WTC11 (cell line): ENCODE results near the gene BOD1. TPM values are rescaled to one million over a fixed set of nuclear protein-coding genes. Genes with fewer than 3 reads are reported as not detected.
"Not testable (repeated sequence)": the region's sequence is repeated elsewhere in the genome, so short reads cannot be mapped to it uniquely, and the experiment has no call there.

Experiments used
- ATAC-seq: fragments of 200-7000 bp; cut with Tn5 transposase; 2 replicates; pipeline ENCODE4 v1.10.0; 2021; ENCODE audit warnings: mild to moderate bottlenecking, moderate library complexity
- CTCF ChIA-PET: fragments of 300-600 bp; sonication (Branson Sonifier 250); formaldehyde crosslinking; loops from one replicate; lab custom pipeline; 2021; ENCODE audit warnings: antibody characterized with exemption; lab: Charles Lee
- POLR2A ChIA-PET: fragments of 350-600 bp; sonication (Branson Sonifier 250); formaldehyde crosslinking; loops from one replicate; lab custom pipeline; 2021; ENCODE audit warnings: antibody characterized with exemption; lab: Charles Lee
- DNase-seq: peaks from one replicate; pipeline ENCODE4 v3.0.0; 2021; ENCODE audit warnings: low spot score
- H3K27ac Mint-ChIP-seq: 2 replicates; pipeline ENCODE4 v1.8.0; 2021; ENCODE audit warnings: mixed read lengths
- H3K27me3 Mint-ChIP-seq: 2 replicates; pipeline ENCODE4 v1.8.0; 2021; ENCODE audit warnings: low read depth, mild to moderate bottlenecking, moderate library complexity, mixed read lengths
- H3K36me3 Mint-ChIP-seq: 2 replicates; pipeline ENCODE4 v1.8.0; 2021; ENCODE audit warnings: mixed read lengths
- H3K4me1 Mint-ChIP-seq: 2 replicates; pipeline ENCODE4 v1.8.0; 2022; ENCODE audit warnings: mixed read lengths
- H3K4me3 Mint-ChIP-seq: 2 replicates; pipeline ENCODE4 v1.8.0; 2021; ENCODE audit warnings: mild to moderate bottlenecking, moderate library complexity, mixed read lengths
- H3K9me3 Mint-ChIP-seq: 2 replicates; pipeline ENCODE4 v1.8.0; 2021; ENCODE audit warnings: mixed read lengths
- ARID4B ChIP-seq: sonication (generic); formaldehyde crosslinking; IDR thresholded peaks from 2 replicates; pipeline ENCODE4 v1.8.0; 2023; ENCODE audit warnings: missing genetic modification reagents, mild to moderate bottlenecking, borderline replicate concordance
- ATF1 ChIP-seq: sonication (generic); formaldehyde crosslinking; IDR thresholded peaks from 2 replicates; pipeline ENCODE4 v1.8.1; 2023; ENCODE audit warnings: mild to moderate bottlenecking, moderate library complexity, missing genetic modification reagents
- ATF3 ChIP-seq: sonication (generic); formaldehyde crosslinking; conservative IDR thresholded peaks from 2 replicates; pipeline ENCODE4 v1.8.1; 2022; ENCODE audit warnings: mild to moderate bottlenecking, missing genetic modification reagents
- ELF4 ChIP-seq: sonication (generic); formaldehyde crosslinking; IDR thresholded peaks from 2 replicates; pipeline ENCODE4 v1.8.1; 2022; ENCODE audit warnings: low read depth, mild to moderate bottlenecking, moderate library complexity, missing genetic modification reagents
- FOXP1 ChIP-seq: sonication (generic); formaldehyde crosslinking; IDR thresholded peaks from 2 replicates; pipeline ENCODE4 v1.8.0; 2022; ENCODE audit warnings: missing genetic modification reagents, mild to moderate bottlenecking, moderate library complexity, borderline replicate concordance
- NFATC4 ChIP-seq: fragments of 250-450 bp; sonication (Bioruptor Pico); IDR thresholded peaks from 2 replicates; pipeline ENCODE4 v1.9.0; 2021; ENCODE audit warnings: mild to moderate bottlenecking
- NR1H2 ChIP-seq: sonication (generic); formaldehyde crosslinking; IDR thresholded peaks from 2 replicates; pipeline ENCODE4 v1.9.0; 2021; ENCODE audit warnings: mild to moderate bottlenecking, moderate library complexity, missing genetic modification reagents
- NR2C2 ChIP-seq: sonication (generic); formaldehyde crosslinking; IDR thresholded peaks from 2 replicates; pipeline ENCODE4 v1.8.0; 2022; ENCODE audit warnings: mild to moderate bottlenecking, missing genetic modification reagents
- PRRX2 ChIP-seq: fragments of 250-450 bp; sonication (Bioruptor Pico); IDR thresholded peaks from 2 replicates; pipeline ENCODE4 v1.8.0; 2021; ENCODE audit warnings: mild to moderate bottlenecking
- TEAD1 ChIP-seq: sonication (generic); formaldehyde crosslinking; IDR thresholded peaks from 2 replicates; pipeline ENCODE4 v1.8.0; 2022; ENCODE audit warnings: mild to moderate bottlenecking, missing genetic modification reagents
- TEAD4 ChIP-seq: sonication (generic); formaldehyde crosslinking; IDR thresholded peaks from 2 replicates; pipeline ENCODE4 v1.8.0; 2022; ENCODE audit warnings: mild to moderate bottlenecking, missing genetic modification reagents
- ZNF232 ChIP-seq: sonication (generic); formaldehyde crosslinking; IDR thresholded peaks from 2 replicates; pipeline ENCODE4 v1.8.0; 2022; ENCODE audit warnings: mild to moderate bottlenecking, missing genetic modification reagents
- ZNF317 ChIP-seq: sonication (generic); formaldehyde crosslinking; IDR thresholded peaks from 2 replicates; pipeline ENCODE4 v1.8.1; 2023; ENCODE audit warnings: low read depth, mild to moderate bottlenecking, moderate library complexity, missing genetic modification reagents, borderline replicate concordance
- total RNA-seq: library from RNA; stranded (reverse); gene quantifications from 3 replicates; pipeline ENCODE4 v1.2.3, GENCODE V29; 2021
- TF ChIP-seq, protein P1 (sequence below): sonication (generic); formaldehyde crosslinking; IDR thresholded peaks from 2 replicates; pipeline ENCODE4 v1.8.1; 2023; ENCODE audit warnings: mild to moderate bottlenecking, missing genetic modification reagents, moderate library complexity
- TF ChIP-seq, protein P2 (sequence below): sonication (generic); formaldehyde crosslinking; IDR thresholded peaks from 2 replicates; pipeline ENCODE4 v1.8.0; 2023; ENCODE audit warnings: mild to moderate bottlenecking, missing genetic modification reagents

The BOD1 gene
- total RNA-seq, 1 experiment from 2014 or later = 120 TPM

- Mint-ChIP-seq H3K27ac (no peak overlapping the region), H3K9me3 (peaks cover 79% of the 10 kb centered on the region), H3K4me1 (no peaks in the 10 kb centered on the region), H3K27me3 (peaks cover 19% of the 10 kb centered on the region)
- CTCF ChIA-PET = interaction anchor here (1.7 to 3.2 kb wide), 3 partner anchors 9 to 395 kb away, joined by 5 to 15 read pairs (median 12); no protein-coding TSS in a partner anchor
- TF ChIP-seq FOXP1 (CRISPR knock-in tag) (no peak), PRRX2 (CRISPR knock-in tag) (no peak), ZNF317 (CRISPR knock-in tag) (no peak), ARID4B (no peak), NR2C2 (CRISPR knock-in tag) (no peak), ATF1 (no peak), ATF3 (no peak), TEAD1 (CRISPR knock-in tag) (no peak), TEAD4 (CRISPR knock-in tag) (no peak), ELF4 (no peak), NFATC4 (CRISPR knock-in tag) (no peak), ZNF232 (CRISPR knock-in tag) (no peak), NR1H2 (CRISPR knock-in tag) (no peak)
- TF ChIP-seq, protein P1, sequence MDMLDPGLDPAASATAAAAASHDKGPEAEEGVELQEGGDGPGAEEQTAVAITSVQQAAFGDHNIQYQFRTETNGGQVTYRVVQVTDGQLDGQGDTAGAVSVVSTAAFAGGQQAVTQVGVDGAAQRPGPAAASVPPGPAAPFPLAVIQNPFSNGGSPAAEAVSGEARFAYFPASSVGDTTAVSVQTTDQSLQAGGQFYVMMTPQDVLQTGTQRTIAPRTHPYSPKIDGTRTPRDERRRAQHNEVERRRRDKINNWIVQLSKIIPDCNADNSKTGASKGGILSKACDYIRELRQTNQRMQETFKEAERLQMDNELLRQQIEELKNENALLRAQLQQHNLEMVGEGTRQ (CRISPR knock-in tag) = no peak
- TF ChIP-seq, protein P2, sequence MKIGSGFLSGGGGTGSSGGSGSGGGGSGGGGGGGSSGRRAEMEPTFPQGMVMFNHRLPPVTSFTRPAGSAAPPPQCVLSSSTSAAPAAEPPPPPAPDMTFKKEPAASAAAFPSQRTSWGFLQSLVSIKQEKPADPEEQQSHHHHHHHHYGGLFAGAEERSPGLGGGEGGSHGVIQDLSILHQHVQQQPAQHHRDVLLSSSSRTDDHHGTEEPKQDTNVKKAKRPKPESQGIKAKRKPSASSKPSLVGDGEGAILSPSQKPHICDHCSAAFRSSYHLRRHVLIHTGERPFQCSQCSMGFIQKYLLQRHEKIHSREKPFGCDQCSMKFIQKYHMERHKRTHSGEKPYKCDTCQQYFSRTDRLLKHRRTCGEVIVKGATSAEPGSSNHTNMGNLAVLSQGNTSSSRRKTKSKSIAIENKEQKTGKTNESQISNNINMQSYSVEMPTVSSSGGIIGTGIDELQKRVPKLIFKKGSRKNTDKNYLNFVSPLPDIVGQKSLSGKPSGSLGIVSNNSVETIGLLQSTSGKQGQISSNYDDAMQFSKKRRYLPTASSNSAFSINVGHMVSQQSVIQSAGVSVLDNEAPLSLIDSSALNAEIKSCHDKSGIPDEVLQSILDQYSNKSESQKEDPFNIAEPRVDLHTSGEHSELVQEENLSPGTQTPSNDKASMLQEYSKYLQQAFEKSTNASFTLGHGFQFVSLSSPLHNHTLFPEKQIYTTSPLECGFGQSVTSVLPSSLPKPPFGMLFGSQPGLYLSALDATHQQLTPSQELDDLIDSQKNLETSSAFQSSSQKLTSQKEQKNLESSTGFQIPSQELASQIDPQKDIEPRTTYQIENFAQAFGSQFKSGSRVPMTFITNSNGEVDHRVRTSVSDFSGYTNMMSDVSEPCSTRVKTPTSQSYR (CRISPR knock-in tag) = no peak
- TF ChIP-seq, all 79 proteins: peak for 0
- H3K4me3 Mint-ChIP-seq = no peak overlapping the region
- H3K36me3 Mint-ChIP-seq = peaks cover 69% of the 10 kb centered on the region
- POLR2A ChIA-PET = no interaction called here
- DNase-seq (no peak), ATAC-seq (no peak)
Observed at GRCh38 chr5:173590436-173591055, 25.9 kb downstream of the BOD1 start.

- H3K27ac Mint-ChIP-seq, CTCF ChIA-PET, ATAC-seq, H3K4me3 Mint-ChIP-seq, H3K4me1 Mint-ChIP-seq, POLR2A ChIA-PET, DNase-seq: not testable (repeated sequence)
- H3K9me3 Mint-ChIP-seq = peaks cover 59% of the 10 kb centered on the region
- peaks cover 51% of the 10 kb centered on the region for H3K36me3 Mint-ChIP-seq
- peaks cover 23% of the 10 kb centered on the region for H3K27me3 Mint-ChIP-seq
Observed at GRCh38 chr5:173586133-173586532, 30.3 kb downstream of the BOD1 start.
